ENCODE data around the gene LAMB4.

Gene LAMB4, protein sequence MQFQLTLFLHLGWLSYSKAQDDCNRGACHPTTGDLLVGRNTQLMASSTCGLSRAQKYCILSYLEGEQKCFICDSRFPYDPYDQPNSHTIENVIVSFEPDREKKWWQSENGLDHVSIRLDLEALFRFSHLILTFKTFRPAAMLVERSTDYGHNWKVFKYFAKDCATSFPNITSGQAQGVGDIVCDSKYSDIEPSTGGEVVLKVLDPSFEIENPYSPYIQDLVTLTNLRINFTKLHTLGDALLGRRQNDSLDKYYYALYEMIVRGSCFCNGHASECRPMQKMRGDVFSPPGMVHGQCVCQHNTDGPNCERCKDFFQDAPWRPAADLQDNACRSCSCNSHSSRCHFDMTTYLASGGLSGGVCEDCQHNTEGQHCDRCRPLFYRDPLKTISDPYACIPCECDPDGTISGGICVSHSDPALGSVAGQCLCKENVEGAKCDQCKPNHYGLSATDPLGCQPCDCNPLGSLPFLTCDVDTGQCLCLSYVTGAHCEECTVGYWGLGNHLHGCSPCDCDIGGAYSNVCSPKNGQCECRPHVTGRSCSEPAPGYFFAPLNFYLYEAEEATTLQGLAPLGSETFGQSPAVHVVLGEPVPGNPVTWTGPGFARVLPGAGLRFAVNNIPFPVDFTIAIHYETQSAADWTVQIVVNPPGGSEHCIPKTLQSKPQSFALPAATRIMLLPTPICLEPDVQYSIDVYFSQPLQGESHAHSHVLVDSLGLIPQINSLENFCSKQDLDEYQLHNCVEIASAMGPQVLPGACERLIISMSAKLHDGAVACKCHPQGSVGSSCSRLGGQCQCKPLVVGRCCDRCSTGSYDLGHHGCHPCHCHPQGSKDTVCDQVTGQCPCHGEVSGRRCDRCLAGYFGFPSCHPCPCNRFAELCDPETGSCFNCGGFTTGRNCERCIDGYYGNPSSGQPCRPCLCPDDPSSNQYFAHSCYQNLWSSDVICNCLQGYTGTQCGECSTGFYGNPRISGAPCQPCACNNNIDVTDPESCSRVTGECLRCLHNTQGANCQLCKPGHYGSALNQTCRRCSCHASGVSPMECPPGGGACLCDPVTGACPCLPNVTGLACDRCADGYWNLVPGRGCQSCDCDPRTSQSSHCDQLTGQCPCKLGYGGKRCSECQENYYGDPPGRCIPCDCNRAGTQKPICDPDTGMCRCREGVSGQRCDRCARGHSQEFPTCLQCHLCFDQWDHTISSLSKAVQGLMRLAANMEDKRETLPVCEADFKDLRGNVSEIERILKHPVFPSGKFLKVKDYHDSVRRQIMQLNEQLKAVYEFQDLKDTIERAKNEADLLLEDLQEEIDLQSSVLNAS (N-terminal part only)

DNA sequence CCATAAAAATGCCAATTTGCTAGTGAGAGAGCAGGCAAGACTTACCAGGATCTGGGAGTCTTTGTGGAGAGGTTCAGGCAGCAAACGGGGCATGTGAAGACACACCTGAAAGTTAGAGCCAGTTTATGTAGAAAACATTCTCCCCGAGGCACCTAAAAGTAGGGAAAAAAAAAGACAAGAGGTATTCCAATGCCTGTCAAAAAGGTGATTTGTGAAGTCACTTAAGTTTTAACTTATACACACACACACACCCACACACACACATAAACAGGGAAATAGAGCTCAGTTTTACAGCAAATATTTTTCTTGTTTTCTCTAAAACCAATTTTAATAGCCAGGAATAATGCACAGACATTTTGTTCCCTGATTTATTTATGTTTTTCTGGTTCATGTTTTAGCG, at the start of gene LAMB4:
TSS of gene LAMB4 (minus strand) at position 101 of the 400 bp plus-strand sequence. CDS start 7,197 bp downstream, outside the sequence.
- DNase-seq (ENCODE audit: low read depth in 2 of 3, low spot score in 1 of 3) = no peak

GRCh38 chr7:108178398-108178797, 48.2 kb upstream of the LAMB4 start:
- DNase-seq (ENCODE audit: low read depth in 2 of 3, low spot score in 1 of 3) = no peak

DNA sequence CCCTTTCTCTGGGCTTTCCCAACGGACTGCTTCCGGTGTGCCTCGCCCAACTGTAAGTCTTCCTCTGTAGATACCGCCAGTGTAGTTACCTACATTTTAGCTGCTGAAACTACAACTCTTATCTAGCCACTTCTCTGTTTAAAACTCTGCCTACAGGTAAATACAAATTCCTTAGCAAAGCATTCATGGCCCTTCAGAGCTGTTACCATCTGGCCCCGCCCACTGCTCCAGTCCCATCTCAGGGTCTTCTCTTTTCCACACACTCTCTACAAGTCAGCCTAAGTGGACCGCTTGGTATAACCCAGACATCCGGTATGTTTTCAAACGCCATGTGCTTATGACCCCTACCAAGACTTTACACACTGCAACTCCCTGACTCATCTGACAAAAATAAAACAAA, 41.0 kb upstream of the LAMB4 start:
- DNase-seq (ENCODE audit: low read depth in 2 of 3, low spot score in 1 of 3) = no peak

DNA sequence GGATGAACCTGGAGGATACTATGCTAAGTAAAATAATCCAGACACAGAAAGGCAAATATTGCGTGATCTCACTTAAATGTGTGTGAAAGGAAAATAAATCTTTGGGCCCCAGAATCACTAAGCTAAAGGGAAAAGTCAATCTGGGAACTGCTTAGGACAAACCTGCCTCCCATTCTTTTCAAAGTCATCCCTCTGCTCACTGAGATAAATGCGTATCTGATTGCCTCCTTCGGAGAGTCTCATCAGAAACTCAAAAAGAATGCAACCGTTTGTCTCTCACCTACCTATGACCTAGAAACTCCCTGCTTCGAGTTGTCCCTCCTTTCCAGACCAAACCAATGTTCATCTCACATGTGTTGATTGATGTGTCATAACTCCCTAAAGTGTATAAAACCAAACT, 40.1 kb upstream of the LAMB4 start:
- no peak for DNase-seq (ENCODE audit: low read depth in 2 of 3, low spot score in 1 of 3)

DNA sequence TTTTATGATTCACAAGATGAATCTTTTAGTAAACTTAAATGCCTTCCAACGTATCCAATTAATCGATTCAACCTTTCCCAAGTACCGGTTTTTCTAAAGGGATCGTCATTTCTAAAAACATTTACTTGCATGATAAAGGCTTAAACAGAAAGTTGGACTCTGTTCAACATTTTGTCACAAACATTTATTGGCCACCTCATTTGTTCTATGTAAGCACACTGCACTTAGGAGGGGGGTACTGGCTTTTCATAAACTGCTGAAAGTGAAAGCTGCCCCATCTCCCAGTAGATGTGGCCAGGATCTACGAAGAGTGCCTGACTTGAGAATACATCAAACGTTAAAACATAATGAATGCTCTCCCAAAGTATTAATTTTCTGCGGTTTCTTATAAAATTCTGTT, 37.3 kb upstream of the LAMB4 start:
- DNase-seq (ENCODE audit: low read depth in 2 of 3, low spot score in 1 of 3) = no peak

DNA sequence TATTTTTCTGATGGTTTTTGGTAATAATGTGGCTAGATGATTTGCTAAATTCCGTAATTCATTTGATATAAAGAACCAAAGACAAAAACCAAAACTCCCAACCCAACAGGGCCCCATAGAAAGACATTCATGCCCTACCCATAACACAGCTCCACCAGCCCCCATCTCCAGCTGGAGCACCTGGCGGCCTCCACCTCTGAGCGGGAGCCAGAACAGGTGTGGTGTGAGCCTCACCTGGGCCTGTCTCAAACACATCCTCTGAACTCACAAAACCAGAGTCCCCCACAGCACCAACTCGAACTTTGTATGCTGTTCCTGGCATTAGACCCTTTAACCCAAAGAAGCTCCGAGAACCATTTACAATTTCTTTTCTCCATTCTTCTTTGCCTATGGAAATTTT, 36.5 kb upstream of the LAMB4 start:
- DNase-seq (ENCODE audit: low read depth in 2 of 3, low spot score in 1 of 3) = no peak

- DNase-seq (ENCODE audit: low read depth in 2 of 3, low spot score in 1 of 3) = no peak
Observed at GRCh38 chr7:108165723-108166122, 35.6 kb upstream of the LAMB4 start.

DNA sequence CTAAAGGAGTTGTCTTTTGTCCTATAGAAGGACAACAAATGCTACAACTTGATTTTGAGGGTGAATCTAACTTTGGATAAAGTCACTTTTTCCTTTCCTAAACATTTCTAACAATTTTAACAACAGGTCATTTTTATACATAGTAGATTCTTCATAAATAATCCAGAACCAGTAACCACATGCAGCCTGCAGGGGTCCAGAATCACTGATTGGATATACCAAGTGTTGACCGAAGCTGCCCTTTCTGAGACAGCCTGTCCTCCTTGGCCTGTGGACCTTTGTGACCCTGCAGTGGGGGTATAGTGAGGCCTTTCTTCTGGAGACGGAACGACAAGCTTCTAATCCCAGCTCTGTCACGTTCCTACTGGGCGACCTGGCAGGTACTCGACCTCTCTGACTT, 34.8 kb upstream of the LAMB4 start:
- DNase-seq (ENCODE audit: low read depth in 2 of 3, low spot score in 1 of 3) = no peak

DNA sequence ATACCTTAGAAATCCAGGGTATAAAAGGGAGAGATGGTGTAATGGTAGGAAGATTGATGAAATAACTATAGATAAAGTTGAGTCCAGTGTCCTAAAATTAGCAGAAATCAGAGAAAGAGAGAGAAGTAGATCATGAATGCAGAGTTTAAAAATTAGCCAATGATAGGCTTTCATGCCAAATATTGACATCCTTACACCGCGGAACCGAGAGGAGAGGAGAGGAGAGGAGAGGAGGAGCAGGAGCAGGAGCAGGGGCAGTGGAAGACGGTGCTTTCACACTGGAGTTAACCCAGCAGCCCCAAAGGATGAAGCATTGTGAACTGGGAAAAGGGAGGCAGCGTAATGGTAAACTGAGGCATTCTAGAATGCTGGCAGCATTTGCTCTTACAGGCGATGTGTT, 34.2 kb upstream of the LAMB4 start:
- DNase-seq (ENCODE audit: low read depth in 2 of 3, low spot score in 1 of 3) = no peak

DNA sequence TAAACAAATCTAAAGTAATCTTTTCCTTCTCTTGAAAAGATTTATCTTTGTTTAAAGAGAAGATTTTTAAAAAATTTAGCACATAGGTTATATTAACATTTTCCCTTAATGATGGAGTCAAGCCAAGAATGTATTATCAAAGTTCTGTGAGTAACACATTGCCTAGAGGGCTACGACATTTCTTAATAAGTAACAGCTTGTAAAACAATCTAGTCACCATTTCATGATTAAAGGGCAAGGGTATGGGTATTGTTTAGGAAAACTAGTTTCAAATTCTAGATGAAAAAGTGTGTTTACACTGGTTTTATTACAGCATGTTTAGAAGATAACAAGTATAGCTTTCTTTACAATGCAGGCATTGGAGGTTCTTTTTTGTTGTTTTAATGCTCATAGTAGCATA, 28.6 kb upstream of the LAMB4 start:
- DNase-seq (ENCODE audit: low read depth in 2 of 3, low spot score in 1 of 3) = no peak

DNA sequence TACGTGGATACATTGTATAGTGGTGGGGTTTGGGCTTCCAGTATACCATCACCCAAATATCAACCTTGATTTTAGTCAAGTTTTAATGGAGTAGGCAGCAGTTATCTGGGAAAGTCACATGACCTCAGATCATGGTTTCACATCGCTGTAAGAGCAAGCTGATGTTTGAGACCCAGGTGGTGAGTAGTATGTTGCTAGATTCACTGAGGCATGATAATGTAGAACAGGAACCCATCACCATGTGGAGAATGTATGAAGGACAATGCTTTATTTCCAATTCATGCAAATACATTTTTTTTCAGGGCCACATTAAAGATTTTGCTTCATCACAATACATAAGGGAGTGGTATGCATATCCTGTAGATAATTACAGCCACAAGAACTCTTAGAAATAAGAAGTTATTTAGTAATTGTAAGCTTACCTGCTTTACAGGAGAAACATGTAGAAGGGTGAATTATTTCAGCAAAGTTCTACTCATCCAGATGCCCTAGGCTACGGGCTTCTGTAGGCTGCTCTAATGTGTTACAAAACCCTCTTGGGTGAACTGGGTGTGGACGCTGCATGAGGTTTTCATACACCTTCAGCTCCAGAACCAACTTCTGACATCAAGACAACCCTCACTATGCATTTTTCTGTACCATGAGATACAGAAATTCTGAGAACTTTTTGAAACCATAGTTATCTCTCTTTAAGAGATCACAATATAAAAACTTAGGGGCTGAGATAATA, 27.6 kb upstream of the LAMB4 start:
- DNase-seq (ENCODE audit: low read depth in 2 of 3, low spot score in 1 of 3) = no peak

GRCh38 chr7:108156897-108157605, 26.9 kb upstream of the LAMB4 start:
- no peak for DNase-seq (ENCODE audit: low read depth in 2 of 3, low spot score in 1 of 3)

DNA sequence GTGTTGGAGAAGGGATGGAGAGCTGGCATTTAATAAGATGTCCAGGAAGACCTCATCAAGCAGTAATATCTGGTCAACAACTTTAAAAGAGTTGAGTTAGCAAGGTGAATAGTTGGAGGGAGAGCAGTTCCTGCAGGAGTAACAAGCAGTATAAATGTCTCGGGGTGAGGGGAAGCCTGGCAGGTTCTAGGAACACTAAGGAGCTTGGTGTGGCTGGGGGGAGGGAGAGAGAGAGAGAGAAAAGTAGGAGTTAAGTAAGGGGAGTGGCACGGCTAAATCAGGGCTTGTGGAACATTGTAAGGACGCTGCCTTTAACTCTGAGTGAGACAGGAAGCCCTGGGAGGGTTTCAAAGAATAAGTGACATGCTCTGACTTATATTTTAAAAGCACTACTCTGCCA, 22.0 kb upstream of the LAMB4 start:
- DNase-seq (ENCODE audit: low read depth in 2 of 3, low spot score in 1 of 3) = no peak

- DNase-seq (ENCODE audit: low read depth in 2 of 3, low spot score in 1 of 3) = no peak
Observed at GRCh38 chr7:108149908-108150307, 19.7 kb upstream of the LAMB4 start.

DNA sequence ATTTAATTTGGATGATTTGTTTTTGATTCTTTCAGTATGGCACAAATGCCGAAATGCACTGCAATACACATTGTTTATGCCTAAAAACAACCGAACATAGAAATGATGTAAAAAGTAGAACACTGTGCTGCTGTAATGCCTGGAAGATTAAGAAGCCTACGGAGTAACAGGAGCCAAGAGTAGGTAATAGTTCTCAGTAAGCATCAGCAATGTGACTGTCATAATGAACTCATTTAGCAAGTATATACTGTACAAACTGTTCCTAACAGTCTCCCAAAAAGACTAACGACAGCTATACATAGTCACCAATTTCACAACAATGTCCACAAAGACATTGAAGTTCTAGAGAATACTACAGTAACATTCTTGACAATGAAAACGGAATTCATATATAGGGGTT, 19.0 kb upstream of the LAMB4 start:
- no peak for DNase-seq (ENCODE audit: low read depth in 2 of 3, low spot score in 1 of 3)

GRCh38 chr7:108147031-108147563, 16.9 kb upstream of the LAMB4 start:
- no peak for DNase-seq (ENCODE audit: low read depth in 2 of 3, low spot score in 1 of 3)

DNA sequence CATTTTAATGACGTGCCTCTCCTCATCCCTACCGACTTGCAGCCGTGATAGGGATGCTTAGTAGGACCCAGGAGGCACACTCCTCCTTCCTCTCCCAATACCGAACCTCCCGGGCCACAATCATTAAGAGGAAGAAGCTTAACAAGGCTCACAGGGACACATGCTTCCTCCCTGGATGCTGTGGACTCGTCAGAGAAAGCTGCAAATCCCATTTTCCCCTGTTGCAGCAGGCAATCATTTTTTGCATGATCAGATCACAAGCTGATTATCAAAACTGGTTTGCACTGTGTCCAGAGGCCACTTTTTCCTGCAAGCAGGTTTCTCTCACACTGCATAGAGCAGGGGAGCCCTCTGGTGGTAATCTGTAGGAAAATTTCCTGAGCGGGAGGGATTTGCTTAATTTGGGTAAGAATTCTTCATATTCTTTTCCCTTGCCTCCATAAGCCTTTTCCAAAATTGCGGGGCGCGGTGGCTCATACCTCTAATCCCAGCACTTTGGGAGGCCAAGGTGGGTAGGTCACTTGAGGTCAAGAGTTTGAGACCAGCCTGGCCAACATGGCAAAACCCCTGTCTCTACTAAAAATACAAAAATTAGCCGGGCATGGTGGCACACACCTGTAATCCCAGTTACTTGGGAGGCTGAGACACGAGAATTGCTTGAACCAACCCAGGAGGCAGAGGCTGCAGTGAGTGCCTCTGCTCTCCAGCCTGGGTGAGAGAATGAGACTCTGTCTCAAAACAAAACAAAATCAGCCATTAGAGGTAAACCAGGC, 16.1 kb upstream of the LAMB4 start:
- DNase-seq (ENCODE audit: low read depth in 2 of 3, low spot score in 1 of 3) = peak; percentile 7 to 64 (median 34)

- DNase-seq (ENCODE audit: low read depth in 2 of 3, low spot score in 1 of 3) = no peak
Observed at GRCh38 chr7:108145401-108145800, 15.2 kb upstream of the LAMB4 start.

GRCh38 chr7:108144931-108145330, 14.8 kb upstream of the LAMB4 start:
- no peak for DNase-seq (ENCODE audit: low read depth in 2 of 3, low spot score in 1 of 3)
